ENCODE results near the gene PRTN3.
A peak's percentile ranks its signal among the peaks of the same experiment; 100 is the strongest.
"Not testable (repeated sequence)": the region's sequence is repeated elsewhere in the genome, so short reads cannot be mapped to it uniquely, and the experiment has no call there.

PRTN3 gene

DNA sequence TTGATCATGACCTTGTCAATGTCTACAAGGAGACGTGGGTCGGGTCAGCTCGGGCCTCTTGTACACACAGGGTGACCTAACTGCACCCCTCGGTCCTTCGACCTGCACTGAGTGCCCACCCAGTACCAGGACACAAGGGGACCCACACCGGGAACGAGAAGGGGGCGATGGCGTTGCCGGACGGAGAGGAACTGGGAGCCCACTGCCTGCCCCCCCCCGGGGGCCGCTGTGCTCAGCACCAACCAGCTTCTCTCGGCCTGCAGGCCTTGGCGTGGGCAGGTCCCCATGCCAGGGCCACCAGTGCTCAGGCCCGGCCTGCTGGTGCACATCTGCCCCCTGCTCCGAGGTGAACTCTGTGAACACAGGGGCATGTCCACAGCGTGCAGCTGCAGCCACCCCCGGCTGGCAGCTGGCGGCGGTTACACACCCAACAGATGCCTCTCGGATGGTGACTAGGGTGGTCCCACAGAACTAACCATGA, 32.8 kb downstream of the PRTN3 start:
- DNase-seq (ENCODE audit: low spot score) (no peak), ATAC-seq (ENCODE audit: low read depth) (no peak)
- H3K4me1 ChIP-seq (ENCODE audit: insufficient read depth, poor library complexity, severe bottlenecking), result peaks cover 17% of the 10 kb centered on the region
- H3K27ac ChIP-seq (ENCODE audit: poor library complexity, severe bottlenecking), result peak overlapping the region; percentile 91
- no peaks in the 10 kb centered on the region for H3K9me3 ChIP-seq (ENCODE audit: severe bottlenecking)
- no peaks in the 10 kb centered on the region for H3K27me3 ChIP-seq (ENCODE audit: insufficient read depth, poor library complexity, severe bottlenecking)
- peaks cover 18% of the 10 kb centered on the region for H3K36me3 ChIP-seq (ENCODE audit: low read depth)
- no peak overlapping the region for H3K4me3 ChIP-seq (ENCODE audit: severe bottlenecking)
- TF ChIP-seq, protein P1, sequence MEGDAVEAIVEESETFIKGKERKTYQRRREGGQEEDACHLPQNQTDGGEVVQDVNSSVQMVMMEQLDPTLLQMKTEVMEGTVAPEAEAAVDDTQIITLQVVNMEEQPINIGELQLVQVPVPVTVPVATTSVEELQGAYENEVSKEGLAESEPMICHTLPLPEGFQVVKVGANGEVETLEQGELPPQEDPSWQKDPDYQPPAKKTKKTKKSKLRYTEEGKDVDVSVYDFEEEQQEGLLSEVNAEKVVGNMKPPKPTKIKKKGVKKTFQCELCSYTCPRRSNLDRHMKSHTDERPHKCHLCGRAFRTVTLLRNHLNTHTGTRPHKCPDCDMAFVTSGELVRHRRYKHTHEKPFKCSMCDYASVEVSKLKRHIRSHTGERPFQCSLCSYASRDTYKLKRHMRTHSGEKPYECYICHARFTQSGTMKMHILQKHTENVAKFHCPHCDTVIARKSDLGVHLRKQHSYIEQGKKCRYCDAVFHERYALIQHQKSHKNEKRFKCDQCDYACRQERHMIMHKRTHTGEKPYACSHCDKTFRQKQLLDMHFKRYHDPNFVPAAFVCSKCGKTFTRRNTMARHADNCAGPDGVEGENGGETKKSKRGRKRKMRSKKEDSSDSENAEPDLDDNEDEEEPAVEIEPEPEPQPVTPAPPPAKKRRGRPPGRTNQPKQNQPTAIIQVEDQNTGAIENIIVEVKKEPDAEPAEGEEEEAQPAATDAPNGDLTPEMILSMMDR (IDR thresholded peaks at IDR 0.05; ENCODE audit: poor library complexity, severe bottlenecking), result no peak

- ATAC-seq (ENCODE audit: low read depth), result no peak
- no peaks in the 10 kb centered on the region for H3K27me3 ChIP-seq (ENCODE audit: insufficient read depth, poor library complexity, severe bottlenecking)
- H3K27ac ChIP-seq (ENCODE audit: poor library complexity, severe bottlenecking), result no peak overlapping the region
- peaks cover 8% of the 10 kb centered on the region for H3K4me1 ChIP-seq (ENCODE audit: insufficient read depth, poor library complexity, severe bottlenecking)
- no peak overlapping the region for H3K4me3 ChIP-seq (ENCODE audit: severe bottlenecking)
- 0 out of 2 replicates have a peak, but pooled peaks cover 7% of the 10 kb centered on the region for H3K36me3 ChIP-seq (ENCODE audit: low read depth)
- H3K9me3 ChIP-seq (ENCODE audit: severe bottlenecking), result no peaks in the 10 kb centered on the region
- no peak for DNase-seq (ENCODE audit: low spot score)
- TF ChIP-seq, protein P1 (IDR thresholded peaks at IDR 0.05; ENCODE audit: poor library complexity, severe bottlenecking), result no peak
These were observed 34.6 kb downstream of the PRTN3 start for GRCh38 chr19:875265-875879.

DNA sequence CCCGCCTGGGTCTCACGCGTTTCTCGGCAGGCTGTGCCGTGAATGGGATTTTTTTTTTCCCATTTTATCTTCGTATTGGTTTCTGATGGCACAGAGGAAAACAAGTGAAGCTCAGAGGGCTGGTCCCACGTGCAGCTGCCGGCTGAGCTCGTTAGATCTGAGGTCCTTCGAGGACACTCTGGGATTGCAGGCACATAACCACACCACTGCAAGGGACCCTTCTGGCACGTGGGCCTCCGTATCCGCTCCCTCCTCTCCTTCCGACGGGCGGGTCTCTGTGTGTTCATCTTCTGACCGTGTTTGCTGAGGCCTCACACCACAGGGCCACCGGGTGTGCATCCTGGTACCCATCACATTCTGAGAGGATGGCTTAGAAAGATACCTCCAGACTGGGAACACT, 35.3 kb downstream of the PRTN3 start:
- Histone ChIP-seq H3K36me3 (ENCODE audit: low read depth) (peaks cover 7% of the 10 kb centered on the region; the same call in 1 of the 2 replicates), H3K4me3 (ENCODE audit: severe bottlenecking) (no peak overlapping the region), H3K4me1 (ENCODE audit: insufficient read depth, poor library complexity, severe bottlenecking) (peaks cover 8% of the 10 kb centered on the region), H3K27me3 (ENCODE audit: insufficient read depth, poor library complexity, severe bottlenecking) (no peaks in the 10 kb centered on the region), H3K9me3 (ENCODE audit: severe bottlenecking) (no peaks in the 10 kb centered on the region), H3K27ac (ENCODE audit: poor library complexity, severe bottlenecking) (no peak overlapping the region)
- ATAC-seq (ENCODE audit: low read depth), result no peak
- DNase-seq (ENCODE audit: low spot score), result no peak
- TF ChIP-seq, protein P1 (IDR thresholded peaks at IDR 0.05; ENCODE audit: poor library complexity, severe bottlenecking), result no peak

GRCh38 chr19:876780-877314, 36.0 kb downstream of the PRTN3 start:
- ATAC-seq (ENCODE audit: low read depth) (no peak), DNase-seq (ENCODE audit: low spot score) (no peak)
- peaks cover 8% of the 10 kb centered on the region for H3K4me1 ChIP-seq (ENCODE audit: insufficient read depth, poor library complexity, severe bottlenecking)
- no peak overlapping the region for H3K4me3 ChIP-seq (ENCODE audit: severe bottlenecking)
- TF ChIP-seq, protein P1 (IDR thresholded peaks at IDR 0.05; ENCODE audit: poor library complexity, severe bottlenecking), result no peak
- no peak overlapping the region for H3K27ac ChIP-seq (ENCODE audit: poor library complexity, severe bottlenecking)
- no peaks in the 10 kb centered on the region for H3K27me3 ChIP-seq (ENCODE audit: insufficient read depth, poor library complexity, severe bottlenecking)
- H3K36me3 ChIP-seq (ENCODE audit: low read depth), result peaks cover 13% of the 10 kb centered on the region
- no peaks in the 10 kb centered on the region for H3K9me3 ChIP-seq (ENCODE audit: severe bottlenecking)

- not testable (repeated sequence) for H3K9me3 ChIP-seq (ENCODE audit: severe bottlenecking); DNase-seq (ENCODE audit: low spot score); ATAC-seq (ENCODE audit: low read depth); H3K4me3 ChIP-seq (ENCODE audit: severe bottlenecking); H3K4me1 ChIP-seq (ENCODE audit: insufficient read depth, poor library complexity, severe bottlenecking); H3K27ac ChIP-seq (ENCODE audit: poor library complexity, severe bottlenecking); H3K27me3 ChIP-seq (ENCODE audit: insufficient read depth, poor library complexity, severe bottlenecking)
- H3K36me3 ChIP-seq (ENCODE audit: low read depth), result peaks cover 23% of the 10 kb centered on the region
These were observed 37.3 kb downstream of the PRTN3 start for GRCh38 chr19:877992-878660.

- not testable (repeated sequence) for DNase-seq (ENCODE audit: low spot score); H3K9me3 ChIP-seq (ENCODE audit: severe bottlenecking); H3K4me1 ChIP-seq (ENCODE audit: insufficient read depth, poor library complexity, severe bottlenecking); H3K27ac ChIP-seq (ENCODE audit: poor library complexity, severe bottlenecking); H3K27me3 ChIP-seq (ENCODE audit: insufficient read depth, poor library complexity, severe bottlenecking); H3K4me3 ChIP-seq (ENCODE audit: severe bottlenecking); ATAC-seq (ENCODE audit: low read depth)
- peaks cover 21% of the 10 kb centered on the region for H3K36me3 ChIP-seq (ENCODE audit: low read depth)
These were observed 38.2 kb downstream of the PRTN3 start for GRCh38 chr19:878751-879561.

Data from RWPE2 (cell line).